SK-N-SH (cell line): ENCODE results near the gene TP63. TPM values are rescaled to one million over a fixed set of nuclear protein-coding genes. Genes with fewer than 3 reads are reported as not detected.

Source experiments
- CTCF ChIA-PET: fragments of 300-600, 350-600 bp; formaldehyde crosslinking; extraction: SDS; loops from one replicate; lab custom pipeline; 2021; lab: Yijun Ruan, JAX
- POLR2A ChIA-PET: fragments of 350-600 bp; sonication (Branson Sonifier 250); formaldehyde crosslinking; extraction: SDS; loops from one replicate; lab custom pipeline; 2020; ENCODE audit warnings: antibody characterized with exemption, inconsistent platforms; lab: Yijun Ruan, JAX
- DNase-seq: peaks from one replicate; pipeline ENCODE4 v3.0.0; 2012
- H2AFZ ChIP-seq: fragments of 200-600 bp; sonication (generic); 2 replicates; pipeline ENCODE4 v1.8.1; 2016; ENCODE audit warnings: antibody characterized with exemption, mild to moderate bottlenecking, low read depth
- H3F3A ChIP-seq: fragments of 200-600 bp; sonication (generic); replicated peaks from 2 replicates; pipeline ENCODE3; 2016; ENCODE audit warnings: antibody characterized with exemption, mild to moderate bottlenecking; ENCODE audit not compliant: insufficient read depth
- H3K27ac ChIP-seq, 2 experiments: fragments of 200-500 bp in 1 of 2; fragments of 200-600 bp in 1 of 2; sonication (Bioruptor generic) in 1 of 2; sonication (generic), shearing (Covaris generic) in 1 of 2; 2 replicates each; pipeline versions ENCODE4 v1.5.1 to v1.6.1; 2014 to 2016; ENCODE audit warnings: low read depth in 2 of 2, inconsistent platforms in 1 of 2, low read length in 1 of 2, mild to moderate bottlenecking in 1 of 2, mixed read lengths in 1 of 2
- H3K27me3 ChIP-seq: fragments of 200-600 bp; sonication (generic), shearing (Covaris generic); 2 replicates; pipeline ENCODE4 v1.6.1; 2016; ENCODE audit warnings: mixed run types; ENCODE audit not compliant: insufficient read depth
- H3K36me3 ChIP-seq, 2 experiments: fragments of 200-500 bp in 1 of 2; fragments of 200-600 bp in 1 of 2; sonication (Bioruptor generic) in 1 of 2; sonication (generic) in 1 of 2; replicated peaks in 1 of 2; 2 replicates each; pipeline versions ENCODE3 to v1.5.1; 2014 to 2016; ENCODE audit warnings: low read length in 1 of 2, mild to moderate bottlenecking in 1 of 2; ENCODE audit not compliant: insufficient read depth in 2 of 2, control insufficient read depth in 1 of 2
- H3K4me1 ChIP-seq, 2 experiments: fragments of 200-500 bp in 1 of 2; fragments of 200-600 bp in 1 of 2; sonication (Bioruptor generic) in 1 of 2; sonication (generic), shearing (Covaris generic) in 1 of 2; 2 replicates each; pipeline versions ENCODE4 v1.5.1 to v1.6.1; 2014 to 2016; ENCODE audit warnings: low read depth in 1 of 2, low read length in 1 of 2, mixed run types in 1 of 2; ENCODE audit not compliant: insufficient read depth in 2 of 2, control insufficient read depth in 1 of 2
- H3K4me2 ChIP-seq: fragments of 200-600 bp; sonication (generic), shearing (Covaris generic); 2 replicates; pipeline ENCODE4 v1.6.1; 2017; ENCODE audit warnings: mixed run types
- H3K4me3 ChIP-seq, 2 experiments: fragments of 200-500 bp in 1 of 2; fragments of 200-600 bp in 1 of 2; sonication (Bioruptor generic) in 1 of 2; sonication (generic), shearing (Covaris generic) in 1 of 2; 2 replicates each; pipeline versions ENCODE4 v1.5.1 to v1.8.1; 2014 to 2016; ENCODE audit warnings: low read depth in 2 of 2, inconsistent platforms in 1 of 2, low read length in 1 of 2, mild to moderate bottlenecking in 1 of 2, mixed read lengths in 1 of 2, moderate library complexity in 1 of 2
- H3K79me2 ChIP-seq: fragments of 200-600 bp; sonication (generic); 2 replicates; pipeline ENCODE4 v1.8.1; 2017; ENCODE audit warnings: mild to moderate bottlenecking; ENCODE audit not compliant: insufficient read depth
- H3K9ac ChIP-seq: fragments of 200-600 bp; sonication (generic); 2 replicates; pipeline ENCODE4 v1.6.1; 2017; ENCODE audit warnings: mixed run types
- H3K9me2 ChIP-seq: fragments of 200-600 bp; sonication (generic); 2 replicates; pipeline ENCODE4 v1.6.1; 2017; ENCODE audit warnings: mixed run types
- H3K9me3 ChIP-seq: fragments of 200-600 bp; sonication (generic); 2 replicates; pipeline ENCODE4 v1.6.1; 2017; ENCODE audit warnings: mixed run types, mild to moderate bottlenecking, moderate library complexity
- H4K20me1 ChIP-seq: fragments of 200-600 bp; sonication (generic); 2 replicates; pipeline ENCODE4 v1.6.1; 2017; ENCODE audit warnings: mild to moderate bottlenecking, mixed run types; ENCODE audit not compliant: insufficient read depth
- FOXJ3 ChIP-seq: sonication (generic); formaldehyde crosslinking; IDR thresholded peaks from 2 replicates; pipeline ENCODE4 v1.5.1; 2020; ENCODE audit warnings: mild to moderate bottlenecking, missing genetic modification reagents
- FOXM1 ChIP-seq: IDR thresholded peaks from 2 replicates; pipeline ENCODE4 v1.4.0; 2012; ENCODE audit warnings: low read depth, mild to moderate bottlenecking
- GABPA ChIP-seq: IDR thresholded peaks from 2 replicates; pipeline ENCODE4 v1.4.0; 2012; ENCODE audit warnings: low read depth, mild to moderate bottlenecking
- GATA2 ChIP-seq: sonication (generic); formaldehyde crosslinking; IDR thresholded peaks from 2 replicates; pipeline ENCODE4 v1.5.0; 2020; ENCODE audit warnings: mild to moderate bottlenecking, missing genetic modification reagents
- JUND ChIP-seq: IDR thresholded peaks from 2 replicates; pipeline ENCODE4 v1.4.0; 2012
- MEF2A ChIP-seq: IDR thresholded peaks from 2 replicates; pipeline ENCODE4 v1.4.0; 2012; ENCODE audit warnings: low read depth, borderline replicate concordance
- NFIC ChIP-seq: IDR thresholded peaks from 2 replicates; pipeline ENCODE4 v1.4.0; 2012; ENCODE audit warnings: borderline replicate concordance
- NRF1 ChIP-seq: IDR thresholded peaks from 2 replicates; pipeline ENCODE4 v1.6.1; 2012; ENCODE audit warnings: low read depth, mild to moderate bottlenecking, low read length
- POLR2AphosphoS5 ChIP-seq: IDR thresholded peaks from 2 replicates; pipeline ENCODE4 v1.6.1; 2012; ENCODE audit warnings: low read depth, low read length
- RAD21 ChIP-seq: IDR thresholded peaks from 2 replicates; pipeline ENCODE4 v1.6.1; 2012; ENCODE audit warnings: mild to moderate bottlenecking, low read length
- RCOR1 ChIP-seq: fragments of 150-350 bp; IDR thresholded peaks from 2 replicates; pipeline ENCODE4 v1.6.1; 2017; ENCODE audit warnings: antibody characterized with exemption, low read length
- RFX5 ChIP-seq: IDR thresholded peaks from 2 replicates; pipeline ENCODE4 v1.6.1; 2012; ENCODE audit warnings: mild to moderate bottlenecking, improper control_type of control experiment, low read length
- SIN3A ChIP-seq: IDR thresholded peaks from 2 replicates; pipeline ENCODE4 v1.6.1; 2012; ENCODE audit warnings: low read depth, mild to moderate bottlenecking, low read length, moderate library complexity, borderline replicate concordance
- TAF1 ChIP-seq: IDR thresholded peaks from 2 replicates; pipeline ENCODE4 v1.6.1; 2012; ENCODE audit warnings: low read depth, mild to moderate bottlenecking, low read length, moderate library complexity, borderline replicate concordance
- TEAD4 ChIP-seq: IDR thresholded peaks from 2 replicates; pipeline ENCODE4 v1.4.0; 2012; ENCODE audit warnings: mild to moderate bottlenecking, borderline replicate concordance; ENCODE audit not compliant: insufficient read depth
- WGBS: methylation state at CpG from one replicate; pipeline ENCODE4 v1.1.6; 2017; ENCODE audit warnings: low lambda C conversion rate; 5-methylcytosine and 5-hydroxymethylcytosine counted together
- polyA plus RNA-seq, 3 experiments: library from polyadenylated mRNA; depleted of rRNA; stranded (reverse); fragments of >200 nt; gene quantifications; 2 replicates each; pipeline ENCODE4 v1.2.3, GENCODE V29; 2012
- TF ChIP-seq, protein P1 (sequence below): IDR thresholded peaks from 2 replicates; pipeline ENCODE4; 2012
- TF ChIP-seq, protein P2 (sequence below): fragments of 150-350 bp; IDR thresholded peaks from 2 replicates; pipeline ENCODE4 v1.6.1; 2016; ENCODE audit warnings: mild to moderate bottlenecking, low read depth, low read length
- TF ChIP-seq, protein P3 (sequence below): IDR thresholded peaks from 2 replicates; pipeline ENCODE4 v1.4.0; 2012; ENCODE audit warnings: low read depth
- TF ChIP-seq, protein P4 (sequence below): fragments of 200-600 bp; sonication (generic); IDR thresholded peaks from 2 replicates; pipeline ENCODE4 v1.6.1; 2017; ENCODE audit warnings: antibody characterized with exemption, mild to moderate bottlenecking, moderate library complexity
- TF ChIP-seq, protein P5 (sequence below): IDR thresholded peaks from 2 replicates; pipeline ENCODE4 v1.4.0; 2012; ENCODE audit warnings: low read depth, borderline replicate concordance

TP63 gene
- polyA plus RNA-seq, 1 of the 3 experiments (the other 2 are of a cell fraction) = not detected

DNA sequence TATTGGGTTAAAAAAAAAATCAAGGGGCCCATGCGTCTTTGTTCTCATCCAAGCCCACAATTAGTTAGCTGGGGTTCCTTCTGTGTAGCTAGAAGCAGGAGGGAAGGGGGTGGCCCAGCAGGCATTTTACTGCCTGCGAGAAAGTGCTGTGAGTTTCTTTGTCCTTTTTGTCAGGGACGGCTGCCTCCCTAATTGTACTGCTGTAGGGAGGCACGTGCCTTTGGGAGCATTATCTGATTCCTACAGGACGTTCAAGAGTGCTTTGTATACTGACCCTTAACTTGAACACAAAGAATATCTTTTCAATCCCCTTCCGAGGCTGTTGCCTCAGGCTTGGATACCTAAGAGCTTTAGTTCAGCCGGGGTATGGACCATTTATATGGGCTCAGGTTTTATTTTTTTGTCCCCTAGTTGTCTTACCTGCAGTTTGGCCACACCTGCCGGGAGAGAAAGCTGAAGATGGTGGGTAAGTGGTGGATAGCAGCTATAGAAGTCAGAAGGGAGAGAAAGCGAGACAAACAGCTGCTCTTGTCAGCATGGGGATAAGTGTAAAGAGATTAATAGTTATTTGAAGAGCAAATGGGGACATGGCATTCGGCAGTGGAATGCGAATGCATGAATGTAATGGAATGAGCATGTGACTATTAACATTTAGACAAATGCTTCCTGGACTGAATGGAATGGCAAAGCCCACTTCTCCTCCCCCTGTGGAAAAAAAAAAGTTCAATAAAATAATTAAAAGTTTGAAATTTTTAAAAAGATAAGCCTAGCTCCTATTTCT is 175.2 kb downstream of the TP63 start (continued):
- TF ChIP-seq, protein P1, sequence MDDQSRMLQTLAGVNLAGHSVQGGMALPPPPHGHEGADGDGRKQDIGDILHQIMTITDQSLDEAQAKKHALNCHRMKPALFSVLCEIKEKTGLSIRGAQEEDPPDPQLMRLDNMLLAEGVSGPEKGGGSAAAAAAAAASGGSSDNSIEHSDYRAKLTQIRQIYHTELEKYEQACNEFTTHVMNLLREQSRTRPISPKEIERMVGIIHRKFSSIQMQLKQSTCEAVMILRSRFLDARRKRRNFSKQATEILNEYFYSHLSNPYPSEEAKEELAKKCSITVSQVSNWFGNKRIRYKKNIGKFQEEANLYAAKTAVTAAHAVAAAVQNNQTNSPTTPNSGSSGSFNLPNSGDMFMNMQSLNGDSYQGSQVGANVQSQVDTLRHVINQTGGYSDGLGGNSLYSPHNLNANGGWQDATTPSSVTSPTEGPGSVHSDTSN = no peak
- TF ChIP-seq POLR2AphosphoS5 = no peak

DNA sequence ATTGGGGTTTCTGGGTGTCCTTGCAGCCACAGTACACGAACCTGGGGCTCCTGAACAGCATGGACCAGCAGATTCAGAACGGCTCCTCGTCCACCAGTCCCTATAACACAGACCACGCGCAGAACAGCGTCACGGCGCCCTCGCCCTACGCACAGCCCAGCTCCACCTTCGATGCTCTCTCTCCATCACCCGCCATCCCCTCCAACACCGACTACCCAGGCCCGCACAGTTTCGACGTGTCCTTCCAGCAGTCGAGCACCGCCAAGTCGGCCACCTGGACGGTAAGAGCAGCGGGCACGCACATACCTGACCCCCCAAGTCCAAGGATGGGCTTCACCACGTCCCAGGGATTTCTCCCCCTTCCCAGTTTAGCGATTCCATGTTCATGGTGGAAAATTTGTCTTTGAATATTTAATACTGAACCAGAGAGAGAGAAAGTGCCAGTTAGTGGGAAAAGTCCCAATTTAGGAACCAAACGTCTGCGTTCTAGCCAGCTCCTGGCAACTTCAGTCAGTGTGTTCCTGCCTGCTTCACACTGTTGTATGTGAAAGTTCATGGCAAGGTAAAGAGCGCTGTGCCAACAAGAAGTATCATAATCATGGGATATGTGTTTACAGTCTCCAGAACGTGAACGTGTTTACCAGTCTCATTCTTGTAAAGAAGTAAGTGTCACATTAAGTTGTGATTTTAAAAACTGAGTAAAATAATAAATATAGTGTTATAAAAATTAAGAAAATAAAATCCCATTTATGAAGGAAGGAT is 177.2 kb downstream of the TP63 start:
- H3F3A ChIP-seq = no peaks in the 10 kb centered on the region
- no peaks in the 10 kb centered on the region; a peak in 1 of 4 replicates for H3K4me1 ChIP-seq
- H3K4me3 ChIP-seq = no peak overlapping the region
- H3K79me2 ChIP-seq = no peaks in the 10 kb centered on the region
- H3K4me2 ChIP-seq = no peak overlapping the region
- ChIA-PET POLR2A (no interaction called here), CTCF (no interaction called here)
- H3K27me3 ChIP-seq = peaks cover 23% of the 10 kb centered on the region; the same call in 1 of the 2 replicates
- no peaks in the 10 kb centered on the region for H4K20me1 ChIP-seq
- WGBS = 54% methylated on average over 28 of the region's 29 CpGs
- no peaks in the 10 kb centered on the region for H3K36me3 ChIP-seq
- H3K9ac ChIP-seq = no peak overlapping the region
- H2AFZ ChIP-seq = no peak overlapping the region
- no peaks in the 10 kb centered on the region for H3K9me2 ChIP-seq
- DNase-seq = no peak
- H3K27ac ChIP-seq = no peak overlapping the region
- no peak for TF ChIP-seq GABPA
- TF ChIP-seq MEF2A = no peak
- TF ChIP-seq, protein P2, sequence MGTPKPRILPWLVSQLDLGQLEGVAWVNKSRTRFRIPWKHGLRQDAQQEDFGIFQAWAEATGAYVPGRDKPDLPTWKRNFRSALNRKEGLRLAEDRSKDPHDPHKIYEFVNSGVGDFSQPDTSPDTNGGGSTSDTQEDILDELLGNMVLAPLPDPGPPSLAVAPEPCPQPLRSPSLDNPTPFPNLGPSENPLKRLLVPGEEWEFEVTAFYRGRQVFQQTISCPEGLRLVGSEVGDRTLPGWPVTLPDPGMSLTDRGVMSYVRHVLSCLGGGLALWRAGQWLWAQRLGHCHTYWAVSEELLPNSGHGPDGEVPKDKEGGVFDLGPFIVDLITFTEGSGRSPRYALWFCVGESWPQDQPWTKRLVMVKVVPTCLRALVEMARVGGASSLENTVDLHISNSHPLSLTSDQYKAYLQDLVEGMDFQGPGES = no peak
- TF ChIP-seq TEAD4 = no peak
- TF ChIP-seq RCOR1 = no peak
- TF ChIP-seq, protein P3, sequence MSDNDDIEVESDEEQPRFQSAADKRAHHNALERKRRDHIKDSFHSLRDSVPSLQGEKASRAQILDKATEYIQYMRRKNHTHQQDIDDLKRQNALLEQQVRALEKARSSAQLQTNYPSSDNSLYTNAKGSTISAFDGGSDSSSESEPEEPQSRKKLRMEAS = no peak
- TF ChIP-seq FOXJ3 (CRISPR knock-in tag) = no peak
- TF ChIP-seq, protein P4, sequence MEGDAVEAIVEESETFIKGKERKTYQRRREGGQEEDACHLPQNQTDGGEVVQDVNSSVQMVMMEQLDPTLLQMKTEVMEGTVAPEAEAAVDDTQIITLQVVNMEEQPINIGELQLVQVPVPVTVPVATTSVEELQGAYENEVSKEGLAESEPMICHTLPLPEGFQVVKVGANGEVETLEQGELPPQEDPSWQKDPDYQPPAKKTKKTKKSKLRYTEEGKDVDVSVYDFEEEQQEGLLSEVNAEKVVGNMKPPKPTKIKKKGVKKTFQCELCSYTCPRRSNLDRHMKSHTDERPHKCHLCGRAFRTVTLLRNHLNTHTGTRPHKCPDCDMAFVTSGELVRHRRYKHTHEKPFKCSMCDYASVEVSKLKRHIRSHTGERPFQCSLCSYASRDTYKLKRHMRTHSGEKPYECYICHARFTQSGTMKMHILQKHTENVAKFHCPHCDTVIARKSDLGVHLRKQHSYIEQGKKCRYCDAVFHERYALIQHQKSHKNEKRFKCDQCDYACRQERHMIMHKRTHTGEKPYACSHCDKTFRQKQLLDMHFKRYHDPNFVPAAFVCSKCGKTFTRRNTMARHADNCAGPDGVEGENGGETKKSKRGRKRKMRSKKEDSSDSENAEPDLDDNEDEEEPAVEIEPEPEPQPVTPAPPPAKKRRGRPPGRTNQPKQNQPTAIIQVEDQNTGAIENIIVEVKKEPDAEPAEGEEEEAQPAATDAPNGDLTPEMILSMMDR = no peak
- no peak for TF ChIP-seq SIN3A
- TF ChIP-seq NFIC = no peak
- no peak for TF ChIP-seq RFX5
- no peak for TF ChIP-seq TAF1
- no peak for TF ChIP-seq JUND
- TF ChIP-seq FOXM1 = no peak
- TF ChIP-seq, protein P5, sequence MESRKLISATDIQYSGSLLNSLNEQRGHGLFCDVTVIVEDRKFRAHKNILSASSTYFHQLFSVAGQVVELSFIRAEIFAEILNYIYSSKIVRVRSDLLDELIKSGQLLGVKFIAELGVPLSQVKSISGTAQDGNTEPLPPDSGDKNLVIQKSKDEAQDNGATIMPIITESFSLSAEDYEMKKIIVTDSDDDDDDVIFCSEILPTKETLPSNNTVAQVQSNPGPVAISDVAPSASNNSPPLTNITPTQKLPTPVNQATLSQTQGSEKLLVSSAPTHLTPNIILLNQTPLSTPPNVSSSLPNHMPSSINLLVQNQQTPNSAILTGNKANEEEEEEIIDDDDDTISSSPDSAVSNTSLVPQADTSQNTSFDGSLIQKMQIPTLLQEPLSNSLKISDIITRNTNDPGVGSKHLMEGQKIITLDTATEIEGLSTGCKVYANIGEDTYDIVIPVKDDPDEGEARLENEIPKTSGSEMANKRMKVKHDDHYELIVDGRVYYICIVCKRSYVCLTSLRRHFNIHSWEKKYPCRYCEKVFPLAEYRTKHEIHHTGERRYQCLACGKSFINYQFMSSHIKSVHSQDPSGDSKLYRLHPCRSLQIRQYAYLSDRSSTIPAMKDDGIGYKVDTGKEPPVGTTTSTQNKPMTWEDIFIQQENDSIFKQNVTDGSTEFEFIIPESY = no peak
- TF ChIP-seq NRF1 = no peak
- no peak for TF ChIP-seq GATA2 (CRISPR knock-in tag)
- no peak for TF ChIP-seq RAD21
- no peaks in the 10 kb centered on the region for H3K9me3 ChIP-seq
